Sigmoid colon (tissue), 7 donors: ENCODE measurements around the gene CC2D2B. TPM values are rescaled to one million over a fixed set of nuclear protein-coding genes. Genes with fewer than 3 reads are reported as not detected.
"Not testable (repeated sequence)": the region's sequence is repeated elsewhere in the genome, so short reads cannot be mapped to it uniquely, and the experiment has no call there.

ENCODE experiments used
- DNase-seq: peaks from one replicate; pipeline ENCODE4 v3.0.0-alpha.2; 2019
- H3K27ac ChIP-seq, 4 donors: fragments of 200-600 bp; sonication (generic); one replicate each; pipeline ENCODE4 v1.5.1; 2016 to 2019; ENCODE audit warnings: mild to moderate bottlenecking in 1 of 4
- H3K27me3 ChIP-seq, 3 donors: fragments of 200-600 bp; sonication (generic); one replicate each; pipeline ENCODE4 v1.5.1; 2019; ENCODE audit warnings: mild to moderate bottlenecking in 1 of 3
- H3K36me3 ChIP-seq, 4 donors: fragments of 200-600 bp; sonication (generic); one replicate each; pipeline ENCODE4 v1.5.1; 2016 to 2019
- H3K4me1 ChIP-seq, 4 donors: fragments of 200-600 bp; sonication (generic); one replicate each; pipeline ENCODE4 v1.5.1; 2017 to 2019
- H3K4me3 ChIP-seq, 4 donors: fragments of 200-600 bp; sonication (generic); one replicate each; pipeline ENCODE4 v1.5.1; 2017 to 2019; ENCODE audit warnings: mild to moderate bottlenecking in 2 of 4, moderate library complexity in 1 of 4
- H3K9me3 ChIP-seq, 4 donors: fragments of 200-600 bp in 3 of 4; sonication (generic) in 3 of 4; one replicate each; pipeline versions ENCODE4 v1.5.1 to v1.6.1; 2013 to 2019
- CTCF ChIP-seq, 4 experiments: fragments of 450-650 bp in 3 of 4; fragments of 200-600 bp in 1 of 4; IDR thresholded peaks; one replicate each; pipeline ENCODE4 v1.5.1; 2016 to 2019; ENCODE audit warnings: antibody characterized with exemption in 4 of 4, mild to moderate bottlenecking in 3 of 4, moderate library complexity in 2 of 4
- EP300 ChIP-seq, 4 donors: sonication (generic); formaldehyde crosslinking; IDR thresholded peaks; one replicate each; pipeline ENCODE4 v1.6.1; 2017; ENCODE audit warnings: antibody characterized with exemption in 4 of 4
- POLR2A ChIP-seq, 2 donors: fragments of 450-650 bp; IDR thresholded peaks; one replicate each; pipeline ENCODE4 v1.6.1; 2016; ENCODE audit warnings: antibody characterized with exemption in 2 of 2, mild to moderate bottlenecking in 2 of 2, moderate library complexity in 2 of 2
- POLR2AphosphoS5 ChIP-seq, 4 donors: sonication (generic); formaldehyde crosslinking; IDR thresholded peaks; one replicate each; pipeline ENCODE4 v1.6.1; 2017; ENCODE audit warnings: antibody characterized with exemption in 4 of 4
- WGBS, 2 donors: extraction: QIAGEN DNeasy Blood & Tissue Kit; methylation state at CpG; one replicate each; pipeline ENCODE4 v1.1.7; 2013; 5-methylcytosine and 5-hydroxymethylcytosine counted together
- intact Hi-C: fragments of 100-400 bp; cut with DNase I; formaldehyde crosslinking; loops from one replicate; pipeline ENCODE4 v1.15.1; 2023
- polyA plus RNA-seq, 3 donors: library from polyadenylated mRNA; stranded (reverse); fragments of 200-250 nt; gene quantifications; one replicate each; pipeline ENCODE4 v1.2.3, GENCODE V29; 2013
- total RNA-seq, 4 donors: library from RNA; depleted of rRNA; stranded (reverse); fragments of >200 nt; gene quantifications; one replicate each; pipeline ENCODE4 v1.1.0, GENCODE V29; 2016
- donor health status: healthy with polysubstance abuse.
- donor health status: Bipolar disorder and iron deficiency.
- donor health status: healthy.

Gene CC2D2B
- total and polyA plus RNA-seq, 7 donors, result 0.29 to 7.8 (median 4.3) TPM; not detected in 2

DNA sequence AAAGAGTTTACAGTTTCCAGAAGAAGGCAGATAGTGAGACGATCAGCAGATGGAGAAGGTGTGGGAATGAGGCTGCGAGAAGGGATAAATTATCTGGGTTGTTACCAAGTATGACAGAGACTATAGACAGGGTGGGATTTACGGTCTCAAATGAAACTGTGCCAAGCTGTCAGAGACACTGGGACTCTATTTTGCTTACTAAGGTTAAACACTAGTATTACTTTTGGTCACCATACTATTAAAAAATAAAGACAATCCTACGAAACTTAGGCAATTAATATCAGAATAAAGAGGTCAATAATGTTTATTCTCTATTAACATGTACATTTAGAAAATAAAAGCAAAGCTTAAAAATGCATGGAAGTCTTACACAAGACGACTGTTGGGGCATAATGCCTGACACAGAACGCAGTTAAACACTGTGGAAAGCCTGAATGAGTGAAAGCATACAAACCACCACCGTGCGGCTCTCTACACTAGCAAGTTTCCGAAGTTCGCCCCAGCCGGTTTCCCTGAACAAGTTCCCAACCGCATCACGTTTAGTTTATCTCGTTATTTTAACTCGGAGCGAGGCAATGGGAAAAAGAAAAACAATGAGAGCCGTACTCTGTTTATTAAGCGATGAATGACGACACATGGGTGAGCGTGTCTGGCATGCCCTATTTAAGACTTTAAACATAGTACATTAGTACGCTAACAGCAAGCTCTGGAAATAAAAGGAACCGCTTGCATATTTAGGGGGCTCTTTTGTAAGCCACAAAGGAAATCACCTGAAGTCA, 909 bp upstream of the CC2D2B start:
- H3K9me3 ChIP-seq, result no peaks in the 10 kb centered on the region
- intact Hi-C loops, result loop anchor here (1.0 kb wide), 1 partner anchor 213 kb away; no protein-coding TSS in a partner anchor
- H3K4me1 ChIP-seq, result peaks cover 0 to 10% (median 4%) of the 10 kb centered on the region in 4 donors
- peaks cover 0 to 27% (median 4%) of the 10 kb centered on the region in 4 donors for H3K36me3 ChIP-seq
- no peaks in the 10 kb centered on the region for H3K27me3 ChIP-seq
- WGBS, 2 donors, result 9 to 17% methylated on average over 22 of the region's 22 CpGs
- H3K27ac ChIP-seq, result peak overlapping the region; percentile 85 to 93 (median 90)
- TF ChIP-seq POLR2A (IDR thresholded peaks at IDR 0.05) (no peak), EP300 (IDR thresholded peaks at IDR 0.05) (no peak), CTCF (IDR thresholded peaks at IDR 0.05) (no peak), POLR2AphosphoS5 (IDR thresholded peaks at IDR 0.05) (no peak)
- peak; percentile 73 for DNase-seq
- H3K4me3 ChIP-seq, result peak overlapping the region; percentile 43 to 70 (median 64)

DNA sequence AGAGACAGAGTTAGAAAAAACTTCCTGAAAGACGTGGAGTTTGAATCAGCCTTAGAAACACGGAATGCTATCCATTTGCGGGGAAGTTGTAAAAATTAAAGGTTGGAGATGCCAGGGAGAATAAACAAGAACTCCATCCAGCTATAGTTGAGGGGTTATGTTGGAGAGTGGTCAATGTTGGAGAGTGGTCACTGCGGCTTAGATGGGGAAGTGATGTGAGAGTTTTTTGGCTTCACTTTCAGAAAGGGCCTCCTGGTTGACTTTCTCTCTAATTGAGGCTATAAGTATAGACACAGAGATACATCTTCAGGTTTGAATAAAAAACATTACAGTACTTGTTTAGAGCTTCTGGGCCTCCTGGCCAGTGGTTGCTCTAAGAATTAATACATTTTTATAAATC, 675 bp downstream of the CC2D2B start:
- peak overlapping the region in 2 of 4 donors; percentile 61 to 70 for H3K4me3 ChIP-seq
- intact Hi-C loops, result loop anchor here (2.0 kb wide), 2 partner anchors 134 to 222 kb away; partner anchors contain the start of genes CCNJ and ZNF518A
- H3K9me3 ChIP-seq, result no peaks in the 10 kb centered on the region
- no peak for DNase-seq
- H3K27ac ChIP-seq, result peak overlapping the region; percentile 85 to 93 (median 90)
- WGBS, 2 donors, result 51 to 65% methylated on average over 4 of the region's 4 CpGs
- peaks cover 0 to 11% (median under 1%) of the 10 kb centered on the region in 4 donors for H3K36me3 ChIP-seq
- H3K27me3 ChIP-seq, result no peaks in the 10 kb centered on the region
- no peak for TF ChIP-seq POLR2A (IDR thresholded peaks at IDR 0.05)
- no peak for TF ChIP-seq EP300 (IDR thresholded peaks at IDR 0.05)
- TF ChIP-seq POLR2AphosphoS5 (IDR thresholded peaks at IDR 0.05), result no peak
- no peak for TF ChIP-seq CTCF (IDR thresholded peaks at IDR 0.05)
- H3K4me1 ChIP-seq, result peaks cover 0 to 10% (median 4%) of the 10 kb centered on the region in 4 donors

DNA sequence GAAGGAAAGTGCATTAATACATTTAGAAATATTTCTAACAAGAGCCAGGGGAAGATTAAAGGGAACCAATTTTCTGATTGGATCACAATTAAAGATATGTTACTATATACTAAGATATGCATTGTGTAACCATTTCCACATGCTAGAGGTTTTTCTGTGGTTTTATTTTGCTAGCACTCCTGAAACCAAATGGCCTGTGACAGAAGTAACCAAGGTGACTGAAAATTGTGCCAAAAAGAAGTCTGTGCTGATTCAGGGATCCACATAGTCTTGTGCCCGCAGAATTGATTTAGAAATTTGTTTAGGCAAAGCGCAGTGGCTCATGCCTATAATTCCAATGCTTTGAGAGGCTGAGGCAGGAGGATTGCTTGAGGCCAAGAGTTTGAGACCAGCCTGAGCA, 1.8 kb downstream of the CC2D2B start:
- 98 to 99% methylated on average over 2 of the region's 2 CpGs for WGBS, 2 donors
- Histone ChIP-seq H3K4me1 (peaks cover 0 to 10% (median 4%) of the 10 kb centered on the region in 4 donors), H3K36me3 (peaks cover 0 to under 1% (median 0%) of the 10 kb centered on the region in 4 donors), H3K4me3 (no peak overlapping the region), H3K27me3 (no peaks in the 10 kb centered on the region), H3K9me3 (no peaks in the 10 kb centered on the region), H3K27ac (no peak overlapping the region)
- no peak for DNase-seq
- intact Hi-C loops, result loop anchor here (2.0 kb wide), 2 partner anchors 133 to 221 kb away; partner anchors contain the start of genes CCNJ and ZNF518A
- TF ChIP-seq POLR2AphosphoS5 (IDR thresholded peaks at IDR 0.05) (no peak), POLR2A (IDR thresholded peaks at IDR 0.05) (no peak), EP300 (IDR thresholded peaks at IDR 0.05) (no peak), CTCF (IDR thresholded peaks at IDR 0.05) (no peak)

DNA sequence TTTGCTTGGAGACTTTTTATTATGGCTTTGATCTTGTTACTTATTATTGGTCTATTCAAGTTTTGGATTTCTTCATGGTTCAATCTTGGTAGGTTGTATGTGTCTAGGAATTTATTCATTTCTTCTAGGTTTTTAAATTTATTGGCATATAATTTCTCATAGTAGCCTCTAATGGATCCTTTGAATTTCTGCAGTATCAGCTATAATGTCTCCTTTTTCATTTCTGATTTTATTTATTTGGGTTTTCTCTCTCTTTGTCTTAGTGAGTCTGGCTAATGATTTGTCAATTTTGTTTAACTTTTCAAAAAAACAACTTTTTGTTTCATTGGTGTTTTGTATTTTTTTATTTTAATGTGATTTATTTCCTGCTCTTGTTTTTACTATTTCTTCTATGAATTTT, 8.3 kb downstream of the CC2D2B start:
- H3K36me3 ChIP-seq, H3K27me3 ChIP-seq, H3K9me3 ChIP-seq, H3K27ac ChIP-seq, DNase-seq, H3K4me1 ChIP-seq, intact Hi-C loops, H3K4me3 ChIP-seq: not testable (repeated sequence)

- Histone ChIP-seq H3K36me3 (no peaks in the 10 kb centered on the region), H3K4me1 (no peaks in the 10 kb centered on the region), H3K4me3 (no peak overlapping the region), H3K9me3 (no peaks in the 10 kb centered on the region), H3K27ac (no peak overlapping the region), H3K27me3 (no peaks in the 10 kb centered on the region)
- no peak for TF ChIP-seq CTCF (IDR thresholded peaks at IDR 0.05)
- intact Hi-C loops, result no loop called here
- no peak for DNase-seq
- 82 to 91% methylated on average over 6 of the region's 6 CpGs for WGBS, 2 donors
Measured at GRCh38 chr10:95920798-95921426, 13.1 kb downstream of the CC2D2B start.
